ENCODE results near the gene ALPI. TPM values are rescaled to one million over a fixed set of nuclear protein-coding genes. Genes with fewer than 3 reads are reported as not detected.

The ALPI gene
- total and polyA plus RNA-seq, 2 donors (not counting 3 experiments of a cell fraction or from before 2014, with no cell fraction given) = not detected

GRCh38 chr2:232458051-232458660 is 2.2 kb downstream of the ALPI start:
- no peaks in the 10 kb centered on the region for H4K20me1 ChIP-seq (replicated peaks; ENCODE audit: control insufficient read depth, extremely low read depth, insufficient read depth, low read length)
- no peak for FAIRE-seq
- no peak overlapping the region for H3K4me3 ChIP-seq (replicated peaks in 1 of 3; ENCODE audit: insufficient read depth in 1 of 3, low read depth in 1 of 3, low read length in 3 of 3)
- dilution Hi-C loops (cut with MboI; ENCODE audit: extremely low pct_ligation_motif_present, low sequenced_read_pairs) = no loop called here
- ChIA-PET POLR2A (no interaction called here), CTCF (interaction anchor here (1.0 kb wide), 1 partner anchor 64 kb away, joined by 3 read pairs; no protein-coding TSS in a partner anchor)
- intact Hi-C loops (cut with micrococcal nuclease) = no loop called here
- H3K36me3 ChIP-seq (ENCODE audit: control insufficient read depth in 2 of 2, extremely low read depth in 1 of 2, insufficient read depth in 2 of 2, low read length in 2 of 2) = no peaks in the 10 kb centered on the region
- no peak overlapping the region for H3K9ac ChIP-seq (replicated peaks; ENCODE audit: extremely low read depth, insufficient read depth, low read length)
- no peaks in the 10 kb centered on the region for H3K79me2 ChIP-seq (ENCODE audit: control insufficient read depth, insufficient read depth, low read length)
- H3K4me1 ChIP-seq (ENCODE audit: control insufficient read depth, extremely low read depth, insufficient read depth, low read length) = no peaks in the 10 kb centered on the region
- no peak overlapping the region for H2AFZ ChIP-seq (ENCODE audit: low read depth, low read length)
- no peaks in the 10 kb centered on the region for H3K9me1 ChIP-seq (replicated peaks; ENCODE audit: control insufficient read depth, extremely low read depth, insufficient read depth, low read length)
- TF ChIP-seq GATA2 (IDR thresholded peaks at IDR 0.05; ENCODE audit: insufficient read depth, insufficient read length, low read depth, low read length) (no peak), EZH2 (IDR thresholded peaks at IDR 0.05; ENCODE audit: borderline replicate concordance, low read depth, low read length, severe bottlenecking) (no peak), CTCF (IDR thresholded peaks at IDR 0.05; ENCODE audit: extremely low read depth in 1 of 2, insufficient read depth in 1 of 2, low read depth in 1 of 2, low read length in 2 of 2) (no peak), POLR2AphosphoS5 (IDR thresholded peaks at IDR 0.05; ENCODE audit: insufficient read depth, low read depth, low read length) (no peak), MAX (IDR thresholded peaks at IDR 0.05; ENCODE audit: insufficient read depth, insufficient read length) (no peak), MYC (IDR thresholded peaks at IDR 0.05; ENCODE audit: low read depth, low read length) (no peak), FOS (IDR thresholded peaks at IDR 0.05; ENCODE audit: borderline replicate concordance, insufficient read depth, low read length) (no peak), JUN (IDR thresholded peaks at IDR 0.05; ENCODE audit: borderline replicate concordance, insufficient read depth, insufficient read length, low read depth) (no peak), POLR2A (IDR thresholded peaks at IDR 0.05; ENCODE audit: low read depth, low read length) (no peak)
- no TSS peak for BruUV-seq (replicated peaks)
- no peak overlapping the region for H3K4me2 ChIP-seq (ENCODE audit: insufficient read depth, low read length)
- DNase-seq (ENCODE audit: low read depth, low spot score) = no peak
- no peaks in the 10 kb centered on the region for H3K9me3 ChIP-seq (replicated peaks; ENCODE audit: control insufficient read depth, insufficient read depth, low read length)
- H3K27me3 ChIP-seq (ENCODE audit: control insufficient read depth in 2 of 2, insufficient read depth in 2 of 2, low read length in 2 of 2) = peaks cover 4 to 8% of the 10 kb centered on the region in 2 experiments
- H3K27ac ChIP-seq (ENCODE audit: insufficient read depth, low read depth, low read length) = no peak overlapping the region

All from endothelial cell of umbilical vein (primary cell).